GM19099 (cell line): ENCODE measurements around the gene BEST1.

Experiments used
- POLR2A ChIP-seq: IDR thresholded peaks from 3 replicates; pipeline ENCODE4 v1.6.1; 2011; ENCODE audit warnings: low read depth; ENCODE audit not compliant: insufficient read length; ENCODE audit errors: extremely low read depth

Gene BEST1

GRCh38 chr11:61973476-61974162 lies 23.5 kb downstream of the BEST1 start:
- no peak for TF ChIP-seq POLR2A

- no peak for TF ChIP-seq POLR2A
Observed at GRCh38 chr11:61974766-61975631, 24.8 kb downstream of the BEST1 start.

DNA sequence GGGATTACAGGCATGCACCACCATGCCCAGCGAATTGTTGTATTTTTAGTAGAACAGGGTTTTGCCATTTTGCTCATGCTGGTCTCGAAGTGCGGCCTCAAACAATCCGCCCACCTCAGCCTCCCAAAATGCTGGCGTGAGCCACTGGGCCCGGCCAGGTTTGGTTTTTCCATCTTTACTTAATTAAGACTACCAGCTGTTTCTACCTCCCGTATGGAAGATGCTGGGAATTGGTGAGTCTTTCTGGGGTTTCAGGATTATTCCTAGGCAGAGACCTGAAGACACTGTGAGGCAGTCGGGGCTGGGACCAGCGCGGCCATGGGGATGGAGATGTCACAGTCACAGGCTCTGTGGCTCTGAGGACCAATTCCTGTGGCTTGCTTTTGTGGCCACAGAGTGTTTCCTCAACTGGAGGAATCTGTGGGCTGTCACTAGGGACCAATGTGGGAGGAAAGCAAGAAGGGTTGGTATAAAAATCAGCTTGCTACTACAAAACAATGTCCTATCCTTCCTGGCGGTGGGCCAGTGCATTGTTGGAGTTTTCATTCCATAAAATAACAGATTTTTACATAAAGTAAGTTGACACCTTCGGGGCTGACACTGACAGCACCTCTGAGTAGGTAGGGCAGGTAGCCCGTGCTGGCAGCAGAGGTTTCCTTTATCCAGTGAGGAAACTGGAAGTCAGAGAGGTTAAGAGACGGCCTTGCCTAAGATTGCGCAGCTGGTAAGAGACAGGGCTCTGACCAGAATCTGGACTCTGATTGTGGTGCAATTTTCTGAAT lies 25.7 kb downstream of the BEST1 start:
- no peak for TF ChIP-seq POLR2A

DNA sequence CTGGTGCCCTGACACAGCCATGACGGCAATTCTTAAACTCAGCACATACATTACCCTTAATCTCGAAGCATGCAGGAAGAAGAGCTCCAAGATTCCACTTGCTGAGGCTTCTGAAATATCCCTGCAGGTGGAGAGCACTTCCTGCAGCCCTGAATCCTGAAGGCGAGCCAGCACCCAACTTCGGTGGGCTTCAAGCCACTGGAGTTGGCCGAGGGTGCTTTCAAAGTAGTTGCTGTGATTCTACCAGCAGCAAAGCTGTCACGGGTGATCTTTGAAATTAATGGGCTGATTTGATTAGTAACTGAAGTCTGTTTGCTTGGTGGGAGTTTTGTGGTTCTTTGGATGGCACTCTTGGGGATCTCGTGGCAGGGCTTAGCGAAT lies 26.3 kb downstream of the BEST1 start:
- no peak for TF ChIP-seq POLR2A

DNA sequence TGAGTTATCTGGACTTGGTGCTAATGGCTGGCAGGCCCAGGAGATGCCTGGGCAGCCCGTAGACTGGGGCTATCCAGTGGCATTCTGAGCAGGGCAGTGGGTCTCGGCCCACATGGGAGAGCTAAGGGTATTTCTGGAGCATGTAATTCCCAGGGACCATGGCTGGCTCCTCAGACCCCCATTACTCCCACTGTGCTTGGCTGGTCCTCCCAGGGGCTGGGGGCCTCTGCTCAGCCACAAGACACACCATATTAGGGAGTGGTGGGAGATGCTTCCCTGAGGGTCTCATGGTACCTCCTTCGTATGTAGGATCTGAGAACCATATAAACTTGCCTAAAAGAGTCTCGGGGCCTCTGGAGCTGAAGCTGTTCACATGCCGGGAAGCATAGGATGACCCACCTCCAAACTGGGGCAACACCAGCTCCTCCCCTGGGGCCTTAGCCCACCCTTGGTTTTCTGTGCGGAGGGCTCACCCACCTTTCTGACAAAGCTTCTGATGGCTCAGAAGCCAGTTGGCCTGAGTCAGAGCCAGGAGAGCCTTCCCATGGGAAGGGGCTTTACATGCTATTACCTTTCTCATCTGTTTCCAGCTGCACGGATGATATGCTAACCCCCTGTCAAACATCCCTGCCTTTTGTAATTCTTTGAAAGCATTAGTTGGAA lies 26.8 kb downstream of the BEST1 start:
- no peak for TF ChIP-seq POLR2A

DNA sequence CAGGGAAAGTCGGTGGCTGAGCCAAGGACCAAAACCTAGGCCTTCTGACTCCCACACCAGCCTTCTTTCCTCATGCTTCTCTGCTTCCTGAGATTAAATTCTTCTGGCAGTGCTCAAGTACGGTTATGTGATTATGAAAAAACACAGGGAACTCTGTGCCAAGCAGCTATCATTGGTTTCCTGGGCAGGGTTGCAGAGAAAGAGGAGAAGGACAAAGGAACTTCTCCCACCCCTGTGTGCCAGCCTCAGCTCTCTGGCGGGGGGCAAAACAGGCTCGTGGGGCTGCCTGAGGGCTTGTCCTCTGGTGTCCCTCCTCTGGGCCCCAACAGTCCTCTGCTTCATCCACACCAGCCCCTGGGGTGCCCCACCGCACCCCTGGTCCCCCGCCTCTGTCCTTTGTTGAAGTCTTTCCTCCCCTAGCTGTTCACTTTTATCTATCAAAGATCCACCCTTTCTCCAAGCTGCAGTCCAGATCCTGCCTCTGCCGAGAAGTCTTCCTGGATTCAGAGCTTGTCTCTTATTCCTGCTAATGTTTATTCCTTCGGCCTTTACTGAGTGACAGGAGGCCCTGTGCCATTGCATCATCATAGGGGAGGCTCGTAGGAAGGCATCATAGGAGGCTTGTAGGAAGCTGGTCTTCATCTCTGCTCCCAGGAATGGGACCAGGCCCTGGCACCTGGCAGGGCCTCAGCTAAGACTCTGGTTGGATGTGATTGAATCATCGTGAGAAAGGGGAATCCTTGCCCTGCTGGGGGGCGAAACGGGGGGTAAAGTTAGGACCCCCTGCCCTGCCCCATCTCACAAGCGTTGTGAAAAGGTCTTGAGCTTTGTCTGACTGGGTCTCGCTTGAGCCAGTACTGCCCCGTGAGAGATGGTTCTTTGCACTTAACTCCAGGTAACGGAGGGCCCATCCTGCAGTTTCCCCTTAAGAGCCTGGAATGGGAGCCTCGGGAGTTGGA lies 28.8 kb downstream of the BEST1 start:
- no peak for TF ChIP-seq POLR2A

- no peak for TF ChIP-seq POLR2A
Observed at GRCh38 chr11:61980783-61981541, 30.8 kb downstream of the BEST1 start.

GRCh38 chr11:61983419-61983818 lies 33.3 kb downstream of the BEST1 start:
- no peak for TF ChIP-seq POLR2A

DNA sequence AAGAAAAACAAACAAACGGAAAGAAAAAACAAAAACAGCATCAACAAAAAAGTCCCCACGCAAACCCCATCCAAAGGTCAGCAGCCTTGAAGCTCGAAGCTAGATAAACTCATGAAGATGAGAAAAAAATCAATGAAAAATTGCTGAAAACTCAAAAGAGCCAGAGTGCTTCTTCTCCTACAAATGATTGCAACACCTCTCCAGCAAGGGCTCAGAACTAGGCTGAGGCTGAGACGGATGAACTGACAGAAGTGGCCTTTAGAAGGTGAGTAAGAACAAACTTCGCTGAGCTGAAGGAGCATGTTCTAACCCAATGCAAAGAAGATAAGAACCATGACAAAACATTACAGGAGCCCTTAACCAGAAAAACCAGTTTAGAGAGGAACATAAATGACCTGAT lies 35.7 kb downstream of the BEST1 start:
- TF ChIP-seq POLR2A = no peak

- TF ChIP-seq POLR2A = no peak
Observed at GRCh38 chr11:61994981-61995380, 44.8 kb downstream of the BEST1 start.

DNA sequence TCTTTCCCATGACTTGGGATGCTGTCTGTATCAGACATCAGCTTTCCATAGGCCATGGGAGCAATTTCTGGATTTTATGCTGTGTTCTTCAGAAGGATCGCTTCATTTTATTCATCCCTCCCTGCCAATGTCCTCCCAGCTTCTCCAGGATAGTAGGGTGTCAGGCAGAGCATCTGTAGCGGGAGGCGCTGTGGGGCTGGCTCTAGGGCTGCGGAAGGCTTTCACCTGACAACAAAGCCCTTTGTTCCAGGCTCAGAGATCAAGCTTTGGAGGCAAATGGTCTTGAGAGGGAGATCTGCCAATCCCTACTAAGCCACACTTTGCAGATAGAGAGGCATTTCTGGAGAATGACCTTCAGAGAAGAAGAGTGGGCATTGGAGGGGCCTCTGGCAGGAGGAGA lies 46.8 kb downstream of the BEST1 start:
- TF ChIP-seq POLR2A = no peak

GRCh38 chr11:61999141-61999975 lies 49.2 kb downstream of the BEST1 start:
- TF ChIP-seq POLR2A = no peak

- no peak for TF ChIP-seq POLR2A
Observed at GRCh38 chr11:62000539-62001446, 50.6 kb downstream of the BEST1 start.
